Sigmoid colon (tissue), 7 donors: Measurements from ENCODE around the gene ARRDC1. TPM values are rescaled to one million over a fixed set of nuclear protein-coding genes. Genes with fewer than 3 reads are reported as not detected.

Experiments used
- DNase-seq: peaks from one replicate; pipeline ENCODE4 v3.0.0-alpha.2; 2019
- H3K27ac ChIP-seq, 4 donors: fragments of 200-600 bp; sonication (generic); one replicate each; pipeline ENCODE4 v1.5.1; 2016 to 2019; ENCODE audit warnings: mild to moderate bottlenecking in 1 of 4
- H3K27me3 ChIP-seq, 3 donors: fragments of 200-600 bp; sonication (generic); one replicate each; pipeline ENCODE4 v1.5.1; 2019; ENCODE audit warnings: mild to moderate bottlenecking in 1 of 3
- H3K36me3 ChIP-seq, 4 donors: fragments of 200-600 bp; sonication (generic); one replicate each; pipeline ENCODE4 v1.5.1; 2016 to 2019
- H3K4me1 ChIP-seq, 4 donors: fragments of 200-600 bp; sonication (generic); one replicate each; pipeline ENCODE4 v1.5.1; 2017 to 2019
- H3K4me3 ChIP-seq, 4 donors: fragments of 200-600 bp; sonication (generic); one replicate each; pipeline ENCODE4 v1.5.1; 2017 to 2019; ENCODE audit warnings: mild to moderate bottlenecking in 2 of 4, moderate library complexity in 1 of 4
- H3K9me3 ChIP-seq, 4 donors: fragments of 200-600 bp in 3 of 4; sonication (generic) in 3 of 4; one replicate each; pipeline versions ENCODE4 v1.5.1 to v1.6.1; 2013 to 2019
- EP300 ChIP-seq, 4 donors: sonication (generic); formaldehyde crosslinking; IDR thresholded peaks; one replicate each; pipeline ENCODE4 v1.6.1; 2017; ENCODE audit warnings: antibody characterized with exemption in 4 of 4
- POLR2A ChIP-seq, 2 donors: fragments of 450-650 bp; IDR thresholded peaks; one replicate each; pipeline ENCODE4 v1.6.1; 2016; ENCODE audit warnings: antibody characterized with exemption in 2 of 2, mild to moderate bottlenecking in 2 of 2, moderate library complexity in 2 of 2
- POLR2AphosphoS5 ChIP-seq, 4 donors: sonication (generic); formaldehyde crosslinking; IDR thresholded peaks; one replicate each; pipeline ENCODE4 v1.6.1; 2017; ENCODE audit warnings: antibody characterized with exemption in 4 of 4
- WGBS, 2 donors: extraction: QIAGEN DNeasy Blood & Tissue Kit; methylation state at CpG; one replicate each; pipeline ENCODE4 v1.1.7; 2013; 5-methylcytosine and 5-hydroxymethylcytosine counted together
- intact Hi-C: fragments of 100-400 bp; cut with DNase I; formaldehyde crosslinking; loops from one replicate; pipeline ENCODE4 v1.15.1; 2023
- polyA plus RNA-seq, 3 donors: library from polyadenylated mRNA; stranded (reverse); fragments of 200-250 nt; gene quantifications; one replicate each; pipeline ENCODE4 v1.2.3, GENCODE V29; 2013
- total RNA-seq, 4 donors: library from RNA; depleted of rRNA; stranded (reverse); fragments of >200 nt; gene quantifications; one replicate each; pipeline ENCODE4 v1.1.0, GENCODE V29; 2016
- TF ChIP-seq, protein P1 (sequence below), 4 experiments: fragments of 450-650 bp in 3 of 4; fragments of 200-600 bp in 1 of 4; IDR thresholded peaks; one replicate each; pipeline ENCODE4 v1.5.1; 2016 to 2019; ENCODE audit warnings: antibody characterized with exemption in 4 of 4, mild to moderate bottlenecking in 3 of 4, moderate library complexity in 2 of 4
- donor health status: healthy with polysubstance abuse.
- donor health status: Bipolar disorder and iron deficiency.
- donor health status: healthy.

ARRDC1 gene
- total and polyA plus RNA-seq, 7 donors, result 12.5 to 131 (median 26.3) TPM

DNA sequence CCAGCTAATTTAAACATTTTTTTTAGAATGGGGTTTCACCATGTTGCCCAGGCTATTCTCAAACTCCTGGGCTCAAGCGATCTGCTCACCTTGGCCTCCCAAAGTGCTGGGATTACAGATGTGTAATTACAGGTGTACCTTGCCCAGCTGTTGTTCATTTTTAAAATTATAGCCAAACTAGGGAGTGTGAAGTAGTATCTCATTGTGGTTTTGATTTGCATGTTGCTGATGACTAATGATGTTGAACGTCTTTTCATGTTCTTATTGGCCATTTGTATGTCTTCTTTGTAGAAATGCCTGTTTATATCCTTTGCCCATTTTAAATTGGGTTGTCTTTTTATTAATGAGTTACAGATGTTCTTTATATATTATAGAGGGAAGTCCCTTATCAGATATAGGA lies 44.8 kb downstream of the ARRDC1 start:
- 84 to 87% methylated on average over 2 of the region's 2 CpGs for WGBS, 2 donors
- Histone ChIP-seq H3K27ac (no peak overlapping the region), H3K4me3 (no peak overlapping the region), H3K27me3 (no peaks in the 10 kb centered on the region), H3K4me1 (peaks cover 0 to 12% (median 0%) of the 10 kb centered on the region in 4 donors), H3K36me3 (peaks cover 0 to 35% (median 2%) of the 10 kb centered on the region in 4 donors), H3K9me3 (no peaks in the 10 kb centered on the region)
- DNase-seq, result no peak
- intact Hi-C loops, result no loop called here
- TF ChIP-seq POLR2AphosphoS5 (IDR thresholded peaks at IDR 0.05) (no peak), POLR2A (IDR thresholded peaks at IDR 0.05) (no peak), EP300 (IDR thresholded peaks at IDR 0.05) (no peak)
- TF ChIP-seq, protein P1, sequence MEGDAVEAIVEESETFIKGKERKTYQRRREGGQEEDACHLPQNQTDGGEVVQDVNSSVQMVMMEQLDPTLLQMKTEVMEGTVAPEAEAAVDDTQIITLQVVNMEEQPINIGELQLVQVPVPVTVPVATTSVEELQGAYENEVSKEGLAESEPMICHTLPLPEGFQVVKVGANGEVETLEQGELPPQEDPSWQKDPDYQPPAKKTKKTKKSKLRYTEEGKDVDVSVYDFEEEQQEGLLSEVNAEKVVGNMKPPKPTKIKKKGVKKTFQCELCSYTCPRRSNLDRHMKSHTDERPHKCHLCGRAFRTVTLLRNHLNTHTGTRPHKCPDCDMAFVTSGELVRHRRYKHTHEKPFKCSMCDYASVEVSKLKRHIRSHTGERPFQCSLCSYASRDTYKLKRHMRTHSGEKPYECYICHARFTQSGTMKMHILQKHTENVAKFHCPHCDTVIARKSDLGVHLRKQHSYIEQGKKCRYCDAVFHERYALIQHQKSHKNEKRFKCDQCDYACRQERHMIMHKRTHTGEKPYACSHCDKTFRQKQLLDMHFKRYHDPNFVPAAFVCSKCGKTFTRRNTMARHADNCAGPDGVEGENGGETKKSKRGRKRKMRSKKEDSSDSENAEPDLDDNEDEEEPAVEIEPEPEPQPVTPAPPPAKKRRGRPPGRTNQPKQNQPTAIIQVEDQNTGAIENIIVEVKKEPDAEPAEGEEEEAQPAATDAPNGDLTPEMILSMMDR (IDR thresholded peaks at IDR 0.05), result no peak

DNA sequence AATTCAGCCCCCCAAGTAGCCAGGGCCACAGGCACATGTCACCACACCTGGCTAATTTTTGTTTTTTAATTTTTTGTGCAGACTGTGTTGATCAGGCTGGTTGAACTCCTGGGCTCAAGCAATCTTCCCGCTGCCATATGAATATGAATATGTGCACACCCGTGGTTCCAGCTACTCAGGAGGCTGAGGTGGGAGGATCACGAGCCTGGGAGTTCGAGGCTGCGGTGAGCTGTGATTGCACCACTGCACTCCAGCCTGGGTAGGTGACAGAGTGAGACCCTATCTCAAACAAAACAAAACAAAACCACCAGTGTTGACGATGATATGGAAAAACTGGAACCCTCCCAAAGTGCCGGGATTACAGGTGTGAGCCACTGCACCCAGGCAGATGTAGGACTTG lies 45.3 kb downstream of the ARRDC1 start:
- WGBS, 2 donors, result 91% methylated on average over 7 of the region's 7 CpGs
- Histone ChIP-seq H3K4me3 (no peak overlapping the region), H3K9me3 (no peaks in the 10 kb centered on the region), H3K4me1 (peaks cover 0 to 12% (median 0%) of the 10 kb centered on the region in 4 donors), H3K27ac (no peak overlapping the region), H3K36me3 (peaks cover 0 to 35% (median 2%) of the 10 kb centered on the region in 4 donors), H3K27me3 (no peaks in the 10 kb centered on the region)
- DNase-seq, result peak; percentile 20
- TF ChIP-seq, protein P1 (IDR thresholded peaks at IDR 0.05), result no peak
- TF ChIP-seq POLR2A (IDR thresholded peaks at IDR 0.05), result no peak
- intact Hi-C loops, result no loop called here

DNA sequence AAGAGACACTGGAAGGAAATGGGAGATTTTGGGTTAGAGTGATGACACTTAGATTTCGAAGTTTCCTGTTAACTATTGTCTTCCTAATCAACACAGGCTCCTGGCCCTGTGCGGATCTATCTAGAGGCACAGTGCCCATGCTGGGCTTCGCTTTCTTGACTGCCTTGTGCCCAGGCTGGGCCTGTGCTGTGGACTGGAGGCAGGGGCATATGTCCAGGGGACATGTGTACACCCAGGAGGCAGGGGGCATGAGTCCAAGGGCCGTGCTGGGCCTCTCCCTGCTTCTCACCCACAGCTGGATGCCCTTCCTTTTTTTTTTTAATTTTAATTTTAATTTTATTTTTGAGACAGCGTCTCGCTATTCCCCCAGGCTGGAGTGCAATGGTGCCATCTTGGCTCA lies 50.9 kb downstream of the ARRDC1 start:
- Histone ChIP-seq H3K9me3 (no peaks in the 10 kb centered on the region), H3K27me3 (no peaks in the 10 kb centered on the region), H3K4me1 (peaks cover 0 to 5% (median 0%) of the 10 kb centered on the region in 4 donors), H3K4me3 (no peak overlapping the region), H3K27ac (no peak overlapping the region), H3K36me3 (peaks cover 0 to 19% (median 1%) of the 10 kb centered on the region in 4 donors)
- intact Hi-C loops, result no loop called here
- TF ChIP-seq, protein P1 (IDR thresholded peaks at IDR 0.05), result no peak
- TF ChIP-seq EP300 (IDR thresholded peaks at IDR 0.05) (no peak), POLR2AphosphoS5 (IDR thresholded peaks at IDR 0.05) (no peak), POLR2A (IDR thresholded peaks at IDR 0.05) (no peak)
- WGBS, 2 donors, result 97 to 98% methylated on average over 6 of the region's 6 CpGs
- peak; percentile 32 for DNase-seq

DNA sequence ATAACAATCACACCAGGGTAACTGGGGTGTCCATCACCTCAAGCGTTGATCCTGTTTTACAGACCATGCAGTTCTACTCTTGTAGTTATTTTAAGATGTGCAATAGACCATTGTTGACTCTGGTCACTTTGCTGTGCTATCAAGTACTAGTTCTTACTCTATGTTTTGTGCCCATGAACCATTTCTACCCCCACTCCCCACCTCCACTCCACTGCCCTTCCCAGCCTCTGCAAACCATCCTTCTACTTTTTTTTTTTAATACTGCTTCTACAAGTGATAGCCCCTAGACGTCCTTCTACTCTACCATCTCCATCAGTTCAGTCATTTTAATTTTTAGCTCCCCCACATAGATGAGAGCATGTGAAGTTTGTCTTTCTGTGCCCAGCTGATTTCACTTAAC lies 52.1 kb downstream of the ARRDC1 start:
- 72 to 93% methylated on average over 2 of the region's 2 CpGs for WGBS, 2 donors
- Histone ChIP-seq H3K9me3 (no peaks in the 10 kb centered on the region), H3K27me3 (no peaks in the 10 kb centered on the region), H3K4me1 (peaks cover 0 to 5% (median 0%) of the 10 kb centered on the region in 4 donors), H3K36me3 (peaks cover 0 to 9% (median 0%) of the 10 kb centered on the region in 4 donors), H3K27ac (no peak overlapping the region), H3K4me3 (no peak overlapping the region)
- no peak for TF ChIP-seq EP300 (IDR thresholded peaks at IDR 0.05)
- no peak for TF ChIP-seq POLR2AphosphoS5 (IDR thresholded peaks at IDR 0.05)
- TF ChIP-seq, protein P1 (IDR thresholded peaks at IDR 0.05), result no peak
- TF ChIP-seq POLR2A (IDR thresholded peaks at IDR 0.05), result no peak
- intact Hi-C loops, result no loop called here
- DNase-seq, result no peak

DNA sequence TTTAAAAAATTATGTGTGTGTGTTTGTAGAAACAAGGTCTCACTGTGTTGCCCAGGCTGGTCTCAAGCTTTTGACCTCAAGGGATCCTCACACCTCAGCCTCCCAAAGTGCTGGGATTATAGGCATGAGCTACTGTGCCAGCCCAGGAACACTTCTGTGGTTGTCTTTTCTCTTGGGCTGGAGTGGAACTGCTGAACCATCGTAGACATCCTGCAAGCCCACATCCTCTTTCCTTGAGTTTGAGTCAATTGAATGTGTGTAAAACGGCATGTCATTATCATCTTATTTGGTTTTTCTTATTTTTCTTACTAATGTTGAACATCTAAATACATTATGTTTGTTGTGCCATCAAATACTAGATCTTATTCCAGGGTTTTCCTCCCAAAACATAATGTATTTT lies 53.3 kb downstream of the ARRDC1 start:
- 54 to 90% methylated on average over 2 of the region's 2 CpGs for WGBS, 2 donors
- DNase-seq, result no peak
- Histone ChIP-seq H3K27me3 (no peaks in the 10 kb centered on the region), H3K4me1 (peaks cover 0 to 5% (median 0%) of the 10 kb centered on the region in 4 donors), H3K27ac (no peak overlapping the region), H3K9me3 (no peaks in the 10 kb centered on the region), H3K4me3 (no peak overlapping the region), H3K36me3 (peaks cover 0 to 3% (median 0%) of the 10 kb centered on the region in 4 donors)
- TF ChIP-seq, protein P1 (IDR thresholded peaks at IDR 0.05), result no peak
- TF ChIP-seq POLR2A (IDR thresholded peaks at IDR 0.05), result no peak
- intact Hi-C loops, result no loop called here
